Gastrocnemius medialis (tissue), 4 donors: ENCODE measurements around the gene PPME1.

Experiments used
- POLR2A ChIP-seq, 2 donors: fragments of 450-650 bp; IDR thresholded peaks; one replicate each; pipeline ENCODE4 v1.6.1; 2017; ENCODE audit warnings: antibody characterized with exemption in 2 of 2, mild to moderate bottlenecking in 2 of 2, moderate library complexity in 2 of 2
- TF ChIP-seq, protein P1 (sequence below), 5 experiments: fragments of 450-650 bp in 3 of 5; fragments of 200-600 bp in 2 of 5; sonication (generic) in 2 of 5; IDR thresholded peaks in 4 of 5; conservative IDR thresholded peaks in 1 of 5; 1 replicate in 4 of 5; 2 replicates in 1 of 5; pipeline ENCODE4 v1.5.1; 2016 to 2019; ENCODE audit warnings: antibody characterized with exemption in 5 of 5, mild to moderate bottlenecking in 3 of 5, moderate library complexity in 3 of 5

DNA sequence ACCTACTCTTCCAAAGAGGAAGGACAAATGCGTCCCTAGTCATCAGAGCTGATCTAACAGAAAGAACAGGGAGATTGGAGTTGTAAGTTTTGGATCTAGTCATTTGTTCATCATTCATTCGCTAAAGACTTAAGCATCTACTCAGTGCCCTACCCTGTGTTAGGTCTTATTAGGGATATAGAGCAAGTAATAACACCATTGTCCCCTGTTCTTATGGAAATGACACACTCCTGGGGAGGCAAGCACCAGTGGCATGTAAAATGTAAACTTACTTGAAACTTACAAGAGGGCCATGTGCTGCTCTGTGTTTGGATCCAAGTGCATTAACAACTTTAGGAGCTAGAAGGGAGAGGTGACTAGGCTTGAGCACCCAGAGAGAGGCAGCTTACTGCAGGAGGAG is 78.4 kb downstream of the PPME1 start:
- TF ChIP-seq, protein P1, sequence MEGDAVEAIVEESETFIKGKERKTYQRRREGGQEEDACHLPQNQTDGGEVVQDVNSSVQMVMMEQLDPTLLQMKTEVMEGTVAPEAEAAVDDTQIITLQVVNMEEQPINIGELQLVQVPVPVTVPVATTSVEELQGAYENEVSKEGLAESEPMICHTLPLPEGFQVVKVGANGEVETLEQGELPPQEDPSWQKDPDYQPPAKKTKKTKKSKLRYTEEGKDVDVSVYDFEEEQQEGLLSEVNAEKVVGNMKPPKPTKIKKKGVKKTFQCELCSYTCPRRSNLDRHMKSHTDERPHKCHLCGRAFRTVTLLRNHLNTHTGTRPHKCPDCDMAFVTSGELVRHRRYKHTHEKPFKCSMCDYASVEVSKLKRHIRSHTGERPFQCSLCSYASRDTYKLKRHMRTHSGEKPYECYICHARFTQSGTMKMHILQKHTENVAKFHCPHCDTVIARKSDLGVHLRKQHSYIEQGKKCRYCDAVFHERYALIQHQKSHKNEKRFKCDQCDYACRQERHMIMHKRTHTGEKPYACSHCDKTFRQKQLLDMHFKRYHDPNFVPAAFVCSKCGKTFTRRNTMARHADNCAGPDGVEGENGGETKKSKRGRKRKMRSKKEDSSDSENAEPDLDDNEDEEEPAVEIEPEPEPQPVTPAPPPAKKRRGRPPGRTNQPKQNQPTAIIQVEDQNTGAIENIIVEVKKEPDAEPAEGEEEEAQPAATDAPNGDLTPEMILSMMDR (IDR thresholded peaks at IDR 0.05 in 4 of 5, conservative IDR thresholded peaks at IDR 0.05 in 1 of 5) = no peak
- no peak for TF ChIP-seq POLR2A (IDR thresholded peaks at IDR 0.05)
